GM10266 (cell line): Measurements from ENCODE around the gene BAHD1.
A peak's percentile ranks its signal among the peaks of the same experiment; 100 is the strongest.

ENCODE experiments used
- DNase-seq: peaks from one replicate; pipeline ENCODE4 v3.0.0; 2012; ENCODE audit errors: extremely low spot score
- TF ChIP-seq, protein P1 (sequence below): IDR thresholded peaks from 2 replicates; pipeline ENCODE4 v1.5.1; 2012; ENCODE audit warnings: mild to moderate bottlenecking, low read depth; ENCODE audit not compliant: control insufficient read depth, insufficient read depth; ENCODE audit errors: missing control alignments

Gene BAHD1

DNA sequence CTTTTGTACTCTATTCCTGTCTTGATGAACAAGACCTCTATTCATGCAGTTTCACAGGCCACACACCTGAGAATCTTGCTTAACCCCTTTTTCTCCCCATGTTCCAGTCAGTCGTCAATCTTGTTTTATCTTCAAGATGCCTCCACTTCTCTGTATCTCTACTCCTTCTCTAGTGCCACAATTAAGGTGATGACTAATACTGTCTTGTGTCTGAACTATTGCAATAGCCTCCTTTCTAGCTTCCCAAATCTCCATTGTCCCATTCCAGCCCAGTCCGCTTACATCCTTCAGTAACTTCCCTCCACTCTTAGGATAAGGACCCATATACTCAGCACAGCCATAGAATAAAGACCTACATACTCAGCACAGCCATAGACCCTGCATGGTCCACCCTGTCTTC is 54.8 kb downstream of the BAHD1 start:
- TF ChIP-seq, protein P1, sequence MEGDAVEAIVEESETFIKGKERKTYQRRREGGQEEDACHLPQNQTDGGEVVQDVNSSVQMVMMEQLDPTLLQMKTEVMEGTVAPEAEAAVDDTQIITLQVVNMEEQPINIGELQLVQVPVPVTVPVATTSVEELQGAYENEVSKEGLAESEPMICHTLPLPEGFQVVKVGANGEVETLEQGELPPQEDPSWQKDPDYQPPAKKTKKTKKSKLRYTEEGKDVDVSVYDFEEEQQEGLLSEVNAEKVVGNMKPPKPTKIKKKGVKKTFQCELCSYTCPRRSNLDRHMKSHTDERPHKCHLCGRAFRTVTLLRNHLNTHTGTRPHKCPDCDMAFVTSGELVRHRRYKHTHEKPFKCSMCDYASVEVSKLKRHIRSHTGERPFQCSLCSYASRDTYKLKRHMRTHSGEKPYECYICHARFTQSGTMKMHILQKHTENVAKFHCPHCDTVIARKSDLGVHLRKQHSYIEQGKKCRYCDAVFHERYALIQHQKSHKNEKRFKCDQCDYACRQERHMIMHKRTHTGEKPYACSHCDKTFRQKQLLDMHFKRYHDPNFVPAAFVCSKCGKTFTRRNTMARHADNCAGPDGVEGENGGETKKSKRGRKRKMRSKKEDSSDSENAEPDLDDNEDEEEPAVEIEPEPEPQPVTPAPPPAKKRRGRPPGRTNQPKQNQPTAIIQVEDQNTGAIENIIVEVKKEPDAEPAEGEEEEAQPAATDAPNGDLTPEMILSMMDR: no peak
- no peak for DNase-seq

DNA sequence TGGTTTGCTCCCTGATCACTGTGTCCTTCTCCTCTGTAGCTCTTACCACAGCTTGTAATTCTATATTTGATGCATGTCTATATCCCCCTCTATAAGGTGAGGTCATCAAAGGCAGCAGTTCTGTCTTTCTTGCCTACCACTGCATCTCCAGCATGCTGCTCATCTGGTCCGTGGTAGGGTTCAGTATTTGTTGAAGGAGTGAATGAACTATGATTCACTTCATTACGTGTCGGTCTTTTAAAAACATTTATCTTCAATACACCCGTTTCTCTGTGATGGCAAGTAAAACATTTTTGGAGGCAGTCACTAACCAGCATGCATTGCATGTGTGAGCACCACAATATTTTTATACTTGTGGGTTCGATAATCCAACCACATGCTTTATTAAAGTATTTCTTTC is 57.7 kb downstream of the BAHD1 start:
- no peak for DNase-seq
- TF ChIP-seq, protein P1: no peak

DNA sequence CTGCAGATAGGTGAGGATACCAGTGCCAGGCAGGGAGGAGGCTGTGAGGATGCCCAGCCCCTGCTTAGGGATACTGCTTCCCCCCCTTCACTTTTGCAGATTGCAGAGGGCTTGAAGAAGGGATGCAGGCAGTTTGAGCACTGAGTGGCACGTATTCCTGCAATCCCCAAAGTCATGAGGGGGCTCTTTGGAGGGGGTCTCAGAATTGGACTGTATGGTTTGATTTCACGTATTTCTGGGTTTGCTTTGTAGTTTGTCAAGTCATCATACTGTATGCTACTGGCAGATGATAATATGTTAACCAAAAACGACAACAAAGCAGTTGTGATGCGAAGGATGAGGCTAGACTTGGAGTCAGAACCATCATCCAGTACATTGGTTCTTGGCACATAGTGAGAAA is 58.1 kb downstream of the BAHD1 start:
- TF ChIP-seq, protein P1: no peak
- DNase-seq: no peak

DNA sequence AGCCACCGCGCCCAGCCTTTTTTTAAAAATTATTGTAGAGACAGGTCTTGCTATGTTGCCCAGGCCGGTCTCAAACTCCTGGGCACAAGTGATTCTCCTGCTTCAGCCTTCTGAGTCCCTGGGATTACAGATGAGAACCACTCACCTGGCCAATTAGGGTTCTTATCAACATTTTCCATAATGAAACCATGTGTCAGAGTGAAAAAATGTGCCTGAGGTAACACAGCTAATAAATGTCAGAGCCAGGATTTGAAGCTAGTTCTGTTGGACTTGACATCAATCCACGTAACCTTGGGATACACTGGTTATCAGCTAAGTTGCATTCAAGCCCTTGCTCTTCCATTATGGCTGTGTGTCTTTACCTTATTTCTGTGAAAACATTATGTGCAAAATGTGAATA is 59.2 kb downstream of the BAHD1 start:
- DNase-seq: no peak
- TF ChIP-seq, protein P1: no peak

DNA sequence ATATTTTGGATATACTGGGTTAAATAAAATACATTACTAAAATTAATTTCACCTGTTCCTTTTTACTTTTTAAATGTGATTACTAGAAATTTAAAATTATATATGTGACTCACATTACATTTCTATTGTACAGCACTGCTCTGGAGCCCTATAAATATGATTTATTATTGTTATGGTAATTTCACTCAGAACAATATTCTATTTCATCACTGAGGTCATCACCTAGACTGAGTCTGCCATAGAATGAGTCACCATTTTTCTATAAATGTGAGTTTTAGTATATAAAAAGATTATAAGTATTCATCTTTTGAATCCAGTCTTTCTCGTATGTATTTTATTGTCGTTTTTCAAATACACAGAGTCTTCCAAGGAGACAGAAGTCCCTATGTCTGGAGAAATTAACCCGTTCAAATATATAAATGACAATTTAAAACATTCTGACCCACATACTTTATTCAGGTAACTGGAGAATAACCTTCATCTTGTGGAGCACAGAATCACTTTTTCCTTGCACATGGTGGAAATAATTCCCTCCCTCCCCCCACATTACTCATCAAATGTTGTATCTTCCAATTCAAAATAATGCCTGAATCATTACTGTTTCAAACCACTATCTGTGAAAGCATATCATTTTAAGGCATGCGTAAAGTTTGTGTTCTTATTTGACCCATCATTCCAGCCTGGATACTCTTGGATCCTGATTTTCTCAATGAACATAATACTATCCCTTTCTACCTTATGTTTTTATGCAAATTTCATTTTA is 60.0 kb downstream of the BAHD1 start:
- no peak for DNase-seq
- TF ChIP-seq, protein P1: no peak

DNA sequence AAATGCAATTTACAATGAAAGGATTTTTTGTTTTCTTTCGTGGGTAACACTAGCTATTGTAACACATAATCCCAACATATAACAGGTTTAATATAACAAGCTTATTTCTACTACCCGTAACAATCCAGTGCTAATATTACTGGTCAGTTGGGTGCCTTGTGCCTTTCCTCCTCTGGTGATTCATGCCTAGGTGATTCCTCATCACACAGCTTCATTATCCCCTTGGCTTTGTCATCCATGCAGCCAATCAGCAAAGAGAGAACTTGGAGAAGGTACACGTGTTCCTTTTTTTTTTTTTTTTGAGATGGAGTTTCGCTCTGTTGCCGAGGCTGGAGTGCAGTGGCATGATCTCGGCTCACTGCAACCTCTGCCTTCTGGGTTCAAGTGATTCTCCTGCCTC is 60.7 kb downstream of the BAHD1 start:
- TF ChIP-seq, protein P1: no peak
- no peak for DNase-seq

DNA sequence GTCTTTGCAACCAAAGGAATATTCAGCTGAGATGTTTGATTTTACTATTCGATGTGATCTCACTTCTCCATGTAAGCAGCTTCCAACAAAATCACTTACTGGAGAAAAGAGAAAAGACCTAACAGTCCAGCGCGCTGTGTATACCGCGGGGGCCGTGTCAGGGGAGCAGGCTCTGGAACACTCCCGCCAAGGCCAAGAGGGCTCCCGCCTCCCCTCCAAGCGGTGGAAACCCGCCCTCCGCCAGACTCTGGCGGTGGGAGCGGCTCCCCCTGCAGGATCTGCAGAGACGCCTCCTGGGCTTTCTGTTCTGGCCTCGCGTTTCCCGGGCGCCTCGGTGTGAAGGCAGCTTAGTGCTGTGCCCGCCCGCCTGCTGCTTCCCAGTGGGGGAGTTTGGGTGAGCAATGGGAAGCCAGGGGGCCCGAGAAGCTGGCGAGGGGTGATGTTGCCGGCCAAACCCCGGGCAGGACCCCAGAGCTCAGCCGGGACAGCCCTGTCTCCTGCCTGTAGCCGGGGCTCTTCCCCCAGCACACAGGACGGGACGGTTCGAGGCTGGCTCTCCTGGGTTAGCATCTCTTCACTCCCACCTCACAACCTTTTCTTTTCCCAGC is 66.3 kb downstream of the BAHD1 start:
- TF ChIP-seq, protein P1: peak; percentile 77
- peak; percentile 84 for DNase-seq
